HG03025 (cell line): ENCODE measurements around the gene AHCTF1.

Experiments used
- ATAC-seq: cut with Tn5 transposase; IDR thresholded peaks from one replicate; pipeline ENCODE4 v1.9.1; 2021; ENCODE audit warnings: mild to moderate bottlenecking, moderate library complexity; ENCODE audit not compliant: unreplicated experiment, low FRiP score

AHCTF1 gene, protein sequence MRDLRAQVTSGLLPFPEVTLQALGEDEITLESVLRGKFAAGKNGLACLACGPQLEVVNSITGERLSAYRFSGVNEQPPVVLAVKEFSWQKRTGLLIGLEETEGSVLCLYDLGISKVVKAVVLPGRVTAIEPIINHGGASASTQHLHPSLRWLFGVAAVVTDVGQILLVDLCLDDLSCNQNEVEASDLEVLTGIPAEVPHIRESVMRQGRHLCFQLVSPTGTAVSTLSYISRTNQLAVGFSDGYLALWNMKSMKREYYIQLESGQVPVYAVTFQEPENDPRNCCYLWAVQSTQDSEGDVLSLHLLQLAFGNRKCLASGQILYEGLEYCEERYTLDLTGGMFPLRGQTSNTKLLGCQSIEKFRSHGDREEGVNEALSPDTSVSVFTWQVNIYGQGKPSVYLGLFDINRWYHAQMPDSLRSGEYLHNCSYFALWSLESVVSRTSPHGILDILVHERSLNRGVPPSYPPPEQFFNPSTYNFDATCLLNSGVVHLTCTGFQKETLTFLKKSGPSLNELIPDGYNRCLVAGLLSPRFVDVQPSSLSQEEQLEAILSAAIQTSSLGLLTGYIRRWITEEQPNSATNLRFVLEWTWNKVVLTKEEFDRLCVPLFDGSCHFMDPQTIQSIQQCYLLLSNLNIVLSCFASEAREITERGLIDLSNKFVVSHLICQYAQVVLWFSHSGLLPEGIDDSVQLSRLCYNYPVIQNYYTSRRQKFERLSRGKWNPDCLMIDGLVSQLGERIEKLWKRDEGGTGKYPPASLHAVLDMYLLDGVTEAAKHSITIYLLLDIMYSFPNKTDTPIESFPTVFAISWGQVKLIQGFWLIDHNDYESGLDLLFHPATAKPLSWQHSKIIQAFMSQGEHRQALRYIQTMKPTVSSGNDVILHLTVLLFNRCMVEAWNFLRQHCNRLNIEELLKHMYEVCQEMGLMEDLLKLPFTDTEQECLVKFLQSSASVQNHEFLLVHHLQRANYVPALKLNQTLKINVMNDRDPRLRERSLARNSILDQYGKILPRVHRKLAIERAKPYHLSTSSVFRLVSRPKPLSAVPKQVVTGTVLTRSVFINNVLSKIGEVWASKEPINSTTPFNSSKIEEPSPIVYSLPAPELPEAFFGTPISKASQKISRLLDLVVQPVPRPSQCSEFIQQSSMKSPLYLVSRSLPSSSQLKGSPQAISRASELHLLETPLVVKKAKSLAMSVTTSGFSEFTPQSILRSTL (N-terminal part only)

DNA sequence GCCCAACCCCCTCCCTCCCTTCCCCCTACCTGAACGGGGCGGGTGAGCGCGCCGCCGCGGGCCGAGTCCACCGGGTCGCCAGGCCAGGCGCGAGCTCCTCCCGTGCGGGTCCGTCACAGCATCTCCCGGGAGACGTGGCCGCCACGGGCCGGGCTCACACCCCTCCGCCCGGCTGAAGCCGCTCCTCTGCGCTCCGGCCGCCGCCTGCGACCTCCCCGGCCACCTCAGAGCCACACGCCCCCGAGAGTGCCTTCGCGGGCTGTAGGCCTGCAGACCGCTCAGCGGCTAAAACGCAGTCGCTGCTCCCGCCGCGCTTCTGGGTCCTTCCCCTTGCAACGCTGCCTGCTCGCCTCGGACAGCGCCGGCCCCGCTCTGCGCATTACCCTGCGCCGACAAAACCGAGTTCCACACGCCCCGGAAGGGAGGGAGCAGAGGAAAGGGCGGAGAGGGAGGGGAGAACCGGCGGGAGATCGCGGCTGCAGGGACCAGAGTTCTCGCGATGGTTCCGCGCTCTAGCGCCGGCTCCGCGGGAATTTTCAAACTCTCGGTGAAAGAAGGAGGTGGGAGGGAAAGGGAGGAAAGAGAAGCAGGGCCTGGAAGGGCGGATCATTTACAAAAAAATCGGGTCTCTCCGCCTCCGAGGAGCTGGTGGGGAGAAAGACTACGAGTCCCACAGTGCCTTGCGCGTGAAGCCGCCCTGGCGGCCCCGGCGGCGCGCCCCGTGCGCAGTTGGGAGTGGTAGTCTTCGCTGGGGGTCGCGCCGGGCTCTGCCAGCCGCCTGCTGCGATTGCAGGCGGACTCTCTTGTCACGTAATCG lies at the start of gene AHCTF1:
Gene AHCTF1, minus strand, starts transcription at position 400 of the 817 bp plus-strand sequence. CDS start 13,578 bp downstream, outside the sequence.
- peak; percentile 88 for ATAC-seq

DNA sequence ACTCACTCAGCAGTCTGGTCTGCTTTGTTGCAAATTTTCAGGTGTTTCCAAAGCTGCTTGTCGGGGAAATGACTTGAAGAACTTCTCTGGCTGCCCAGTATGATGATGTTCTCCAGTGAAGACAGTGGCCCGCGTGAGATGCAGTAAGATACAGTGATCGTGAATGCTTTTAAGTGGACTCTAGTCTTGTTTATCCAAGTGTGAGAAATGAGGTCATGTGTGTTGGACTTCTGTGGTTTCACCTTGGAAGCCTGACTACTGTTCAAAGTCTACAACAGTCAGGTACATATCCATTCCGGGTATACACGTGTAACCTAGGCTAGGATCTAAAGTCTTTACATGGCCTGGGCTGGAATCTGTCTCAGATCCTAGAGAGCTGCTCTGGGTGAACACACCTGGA lies 47.0 kb upstream of the AHCTF1 start:
- ATAC-seq = no peak

DNA sequence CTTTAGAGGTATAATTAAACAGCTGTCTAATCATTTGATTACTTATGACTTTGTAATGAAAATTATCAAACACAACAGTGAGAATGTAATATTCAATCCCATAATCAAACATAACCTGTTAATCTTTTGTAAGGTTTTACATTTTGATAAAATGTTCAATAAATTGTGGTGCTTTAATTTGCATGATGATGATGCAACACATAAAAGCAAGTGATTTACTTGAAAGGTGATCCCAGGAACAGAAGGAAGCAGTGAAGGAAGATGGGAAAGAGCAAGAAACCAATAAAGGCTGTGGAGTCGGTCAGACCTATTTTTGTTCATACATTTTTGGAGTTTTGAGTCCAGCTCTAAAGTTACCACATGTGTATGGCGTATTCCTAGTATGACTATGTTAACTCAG lies 46.5 kb upstream of the AHCTF1 start:
- no peak for ATAC-seq

DNA sequence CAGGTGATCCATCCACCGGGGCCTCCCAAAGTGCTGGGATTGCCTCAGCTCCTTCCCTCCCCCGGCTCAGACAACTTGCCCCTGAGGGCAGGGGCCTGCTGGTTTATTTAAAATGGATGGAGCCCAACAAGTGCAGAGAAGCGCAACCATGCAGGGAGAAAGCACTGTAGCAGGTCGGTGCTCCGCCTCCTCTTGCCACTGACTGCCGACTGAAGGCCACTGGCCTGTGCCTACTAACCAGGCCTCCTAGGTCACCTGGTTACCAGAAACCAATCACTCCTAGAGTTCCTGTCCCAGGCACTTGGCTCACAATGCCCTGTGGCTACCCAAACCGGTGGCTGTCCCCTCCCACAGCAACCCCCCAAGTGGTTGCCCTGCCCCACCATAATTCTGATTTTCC lies 40.2 kb upstream of the AHCTF1 start:
- ATAC-seq = no peak

DNA sequence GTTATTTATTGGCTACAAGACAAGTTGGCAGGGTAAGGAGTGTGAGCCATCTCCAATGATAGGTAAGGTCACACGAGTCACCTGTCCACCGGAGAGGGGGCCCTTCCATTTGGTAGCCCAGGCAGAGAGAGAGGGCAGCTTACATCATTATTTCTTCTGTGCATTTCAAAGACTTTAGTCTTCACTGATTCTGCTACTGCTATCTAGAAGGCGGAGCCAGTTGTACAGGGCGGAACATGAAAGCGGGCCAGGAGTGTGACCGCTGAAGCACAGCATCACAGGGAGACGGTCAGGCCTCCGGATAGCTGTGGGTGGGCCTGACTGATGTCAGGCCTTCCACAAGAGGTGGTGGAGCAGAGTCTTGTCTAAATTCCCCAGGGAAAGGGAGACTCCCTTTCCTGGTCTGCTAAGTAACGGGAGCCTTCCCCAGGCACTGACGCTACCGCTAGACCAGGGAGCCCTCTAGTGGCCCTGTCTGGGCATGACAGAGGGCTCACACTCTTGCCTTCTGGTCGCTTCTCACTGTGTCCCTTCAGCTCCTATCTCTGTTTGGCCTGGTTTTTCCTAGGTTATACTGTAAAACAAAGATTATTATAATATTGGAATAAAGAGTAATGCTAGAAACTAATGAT lies 39.5 kb upstream of the AHCTF1 start:
- no peak for ATAC-seq

DNA sequence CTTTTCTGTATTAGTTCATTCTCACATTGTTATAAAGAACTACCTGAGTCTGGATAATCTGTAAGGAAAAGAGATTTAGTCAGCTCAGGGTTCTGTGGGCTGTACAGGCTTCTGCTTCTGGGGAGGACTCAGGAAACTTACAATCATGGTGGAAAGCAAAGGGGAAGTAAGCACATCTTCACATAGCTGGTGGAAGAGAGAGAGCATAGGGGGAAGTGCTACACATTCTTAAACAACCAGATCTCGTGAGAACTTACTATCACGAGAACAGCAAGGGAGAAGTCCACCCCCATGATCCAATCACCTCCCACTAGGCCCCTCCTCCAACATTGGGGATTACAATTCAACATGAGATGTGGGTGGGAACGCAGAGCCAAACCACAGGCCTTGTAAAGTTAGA lies 37.9 kb upstream of the AHCTF1 start:
- no peak for ATAC-seq

DNA sequence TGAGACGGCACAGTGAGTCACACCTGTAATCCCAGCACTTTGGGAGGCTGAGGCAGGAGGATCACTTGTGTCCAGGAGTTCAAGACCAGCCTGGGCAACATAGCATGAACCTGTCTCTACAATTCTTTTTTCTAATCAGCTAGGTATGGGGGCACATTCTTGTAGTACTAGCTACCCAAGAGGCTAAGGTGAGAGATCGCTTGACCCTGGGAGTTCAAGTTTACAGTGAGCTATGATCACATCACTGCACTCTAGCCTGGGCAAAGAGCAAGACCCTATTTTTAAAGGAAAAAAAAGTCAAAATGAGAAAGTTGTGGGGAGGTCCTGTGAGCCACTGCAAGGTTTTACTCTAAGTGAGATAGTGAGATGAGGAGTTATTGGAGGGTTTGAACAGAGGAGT lies 34.8 kb upstream of the AHCTF1 start:
- ATAC-seq = no peak

DNA sequence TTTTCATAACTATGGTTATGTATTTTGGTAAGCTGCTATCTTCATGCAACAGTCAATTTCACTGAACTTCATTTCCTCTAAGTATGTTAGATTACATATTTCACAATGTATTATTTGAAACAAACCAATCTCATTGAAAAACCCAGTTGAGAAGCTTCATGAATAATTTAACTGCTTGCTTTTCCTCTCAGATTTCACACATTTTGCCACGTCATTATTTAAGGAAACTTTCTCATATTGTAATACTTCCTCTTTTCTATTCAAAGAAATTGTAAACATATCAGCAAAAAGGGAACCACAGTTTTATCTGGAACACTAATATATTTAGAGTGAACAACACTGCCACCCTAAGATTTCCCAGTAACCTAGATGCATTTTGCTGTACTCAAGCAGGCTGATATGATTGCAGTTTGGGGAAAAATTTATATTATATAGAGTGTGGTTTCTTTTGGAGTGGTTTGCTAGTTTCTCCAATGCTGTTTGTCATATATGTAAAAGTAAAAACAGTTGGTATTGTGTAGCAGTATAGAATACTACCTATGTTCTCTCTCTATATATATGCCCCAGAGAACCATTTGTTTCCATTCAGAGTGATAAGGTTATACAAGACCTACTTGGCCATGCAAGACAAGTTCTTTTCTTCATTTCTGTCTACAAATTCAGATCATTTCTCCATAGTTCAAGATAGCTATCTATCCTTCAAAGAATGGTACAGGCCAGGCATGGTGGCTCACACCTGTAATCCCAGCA lies 28.4 kb upstream of the AHCTF1 start:
- no peak for ATAC-seq

DNA sequence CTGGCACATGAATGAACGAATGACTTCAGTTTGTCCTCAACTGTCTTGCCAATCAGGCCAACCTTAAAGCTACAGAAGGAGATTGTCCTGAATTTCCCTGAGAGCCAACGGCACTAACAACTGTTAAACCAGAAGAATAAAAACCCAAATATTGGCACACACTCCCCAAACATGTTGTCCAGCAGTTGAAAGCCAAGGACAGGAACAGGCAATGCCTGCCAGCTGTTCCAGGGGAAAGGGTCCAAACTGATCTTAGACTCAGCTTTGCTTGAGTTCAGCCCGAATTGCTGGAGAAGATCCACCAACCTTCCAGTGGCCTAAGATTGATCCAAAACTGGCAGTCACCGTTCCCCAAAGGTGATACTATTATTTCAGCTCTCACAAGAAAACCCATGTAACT lies 22.4 kb upstream of the AHCTF1 start:
- no peak for ATAC-seq

DNA sequence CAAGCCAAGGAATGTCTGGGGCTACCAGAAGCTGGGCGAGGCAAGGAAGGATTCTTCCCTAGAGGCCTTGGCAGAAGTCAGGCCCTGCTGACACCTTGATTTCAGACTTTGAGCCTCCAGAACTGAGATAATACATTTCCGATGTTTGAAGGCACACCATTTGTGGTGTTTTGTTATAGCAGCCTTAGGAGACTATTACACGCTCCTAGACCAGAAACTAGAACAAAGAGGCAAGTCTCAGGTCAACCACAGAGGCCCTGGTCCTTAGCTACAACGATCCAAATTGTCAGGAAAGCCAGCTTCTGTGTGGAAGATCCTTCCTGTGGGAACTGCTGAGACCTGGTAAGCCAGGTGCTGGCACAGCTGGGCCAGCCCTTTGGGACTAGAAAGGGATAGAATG lies 19.7 kb upstream of the AHCTF1 start:
- no peak for ATAC-seq

DNA sequence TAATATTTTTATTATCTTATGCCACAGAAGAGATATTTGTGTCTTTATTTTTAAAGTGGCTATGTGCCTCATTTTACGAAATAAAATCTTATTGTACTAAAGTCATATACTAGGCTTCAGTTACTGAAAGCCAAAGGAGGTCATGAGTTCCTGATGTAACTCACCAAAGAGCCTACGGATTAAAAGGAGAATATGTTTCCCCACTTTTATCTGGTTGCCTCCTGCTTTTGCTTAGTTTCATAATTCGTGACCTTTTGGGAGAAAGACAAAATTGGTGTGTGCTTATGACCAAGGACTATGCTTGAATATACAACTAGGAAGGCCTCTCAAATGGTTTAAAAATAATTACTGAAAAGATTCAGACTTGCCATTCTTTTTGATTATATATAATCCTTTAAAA lies 18.2 kb upstream of the AHCTF1 start:
- ATAC-seq = no peak

DNA sequence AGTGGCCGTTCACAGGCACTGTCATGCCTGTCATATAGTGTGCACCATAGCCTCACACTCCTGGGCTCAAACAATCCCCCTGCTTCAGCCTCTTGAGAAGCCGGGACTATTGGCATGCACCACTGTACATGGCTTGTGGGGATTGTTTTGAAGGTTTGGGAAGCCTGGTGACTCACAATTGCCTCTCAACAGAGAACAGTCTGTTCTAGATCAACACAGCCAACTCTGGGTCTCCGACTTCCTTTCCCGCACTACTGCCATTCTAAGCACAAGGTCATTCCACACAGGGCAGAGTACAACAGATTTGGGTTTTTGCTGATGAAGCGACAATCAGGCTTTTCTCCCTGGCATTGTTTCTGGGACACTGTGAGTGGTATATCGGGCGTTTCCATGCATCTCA lies 15.5 kb upstream of the AHCTF1 start:
- no peak for ATAC-seq

DNA sequence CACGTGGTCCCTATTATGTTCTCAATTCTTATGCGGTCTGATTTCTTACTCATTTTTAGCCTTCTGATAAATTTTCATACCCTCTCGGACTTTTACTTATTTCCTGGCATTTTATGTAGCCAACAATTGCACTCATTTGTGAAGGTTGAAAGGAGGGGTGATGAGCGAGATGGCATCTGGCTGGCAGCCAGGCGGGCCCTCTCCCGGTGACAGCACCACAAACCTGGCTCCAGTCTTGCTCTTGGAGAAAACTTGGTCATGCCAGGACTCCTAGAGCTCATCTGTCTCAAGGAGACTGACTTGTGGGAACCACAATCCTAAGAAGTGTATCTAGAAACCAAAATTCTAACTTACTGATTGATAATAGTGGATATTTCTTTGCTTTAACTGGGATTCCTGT lies 14.6 kb upstream of the AHCTF1 start:
- ATAC-seq = no peak

DNA sequence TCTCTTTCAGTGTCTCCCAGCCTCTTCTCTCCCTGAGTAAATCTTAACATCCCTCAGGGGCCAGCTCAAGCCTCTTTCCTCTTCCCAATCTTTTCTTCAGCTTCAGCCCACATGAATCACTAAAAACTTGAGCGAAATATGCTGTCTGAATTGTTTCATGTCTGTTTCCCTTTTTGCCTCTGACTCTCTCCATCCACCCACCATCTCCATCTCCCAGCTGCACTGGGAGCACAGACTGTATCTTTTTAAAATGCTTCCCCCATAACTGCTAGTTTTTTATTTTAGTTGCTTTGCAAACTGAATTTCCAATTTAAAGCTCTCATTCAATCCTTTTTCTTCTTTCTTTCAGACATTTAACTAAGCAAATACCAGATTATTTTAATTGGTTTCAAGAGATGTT lies 3.0 kb upstream of the AHCTF1 start:
- ATAC-seq = no peak

DNA sequence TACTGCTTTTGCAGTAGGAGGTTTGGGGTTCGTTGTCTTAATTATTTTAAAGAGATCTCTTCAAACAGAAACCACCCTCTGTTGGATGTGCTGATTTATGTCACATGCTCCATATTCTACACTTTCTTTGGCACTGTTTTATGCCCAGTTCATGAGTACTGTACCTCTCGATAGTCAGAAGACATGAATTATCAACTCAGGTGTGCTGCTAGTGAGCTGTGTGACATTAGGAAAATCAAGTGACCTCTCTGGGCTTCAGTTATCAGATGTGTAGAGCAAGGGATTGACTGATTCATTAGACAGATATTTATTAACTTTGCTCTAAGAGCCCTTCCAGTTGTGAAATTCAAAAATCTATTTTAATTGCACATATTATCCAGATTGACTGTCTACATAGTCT lies 2.1 kb upstream of the AHCTF1 start:
- ATAC-seq = no peak

DNA sequence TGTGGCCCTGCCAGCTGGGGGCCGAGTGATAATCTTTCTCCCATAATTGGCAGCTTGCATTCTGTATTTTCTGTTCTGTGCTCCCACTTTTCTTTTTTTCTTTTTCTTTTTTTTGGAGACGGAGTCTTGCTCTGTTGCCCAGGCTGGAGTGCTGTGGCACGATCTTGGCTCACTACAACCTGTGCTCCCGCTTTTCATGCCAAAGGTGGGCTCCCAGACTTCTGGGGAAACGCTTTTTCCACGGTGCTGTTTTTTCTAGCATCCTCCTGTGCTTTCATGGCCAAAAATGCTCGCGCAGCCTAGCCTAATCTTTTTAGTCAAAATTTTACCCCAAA lies 585 bp upstream of the AHCTF1 start:
- no peak for ATAC-seq

DNA sequence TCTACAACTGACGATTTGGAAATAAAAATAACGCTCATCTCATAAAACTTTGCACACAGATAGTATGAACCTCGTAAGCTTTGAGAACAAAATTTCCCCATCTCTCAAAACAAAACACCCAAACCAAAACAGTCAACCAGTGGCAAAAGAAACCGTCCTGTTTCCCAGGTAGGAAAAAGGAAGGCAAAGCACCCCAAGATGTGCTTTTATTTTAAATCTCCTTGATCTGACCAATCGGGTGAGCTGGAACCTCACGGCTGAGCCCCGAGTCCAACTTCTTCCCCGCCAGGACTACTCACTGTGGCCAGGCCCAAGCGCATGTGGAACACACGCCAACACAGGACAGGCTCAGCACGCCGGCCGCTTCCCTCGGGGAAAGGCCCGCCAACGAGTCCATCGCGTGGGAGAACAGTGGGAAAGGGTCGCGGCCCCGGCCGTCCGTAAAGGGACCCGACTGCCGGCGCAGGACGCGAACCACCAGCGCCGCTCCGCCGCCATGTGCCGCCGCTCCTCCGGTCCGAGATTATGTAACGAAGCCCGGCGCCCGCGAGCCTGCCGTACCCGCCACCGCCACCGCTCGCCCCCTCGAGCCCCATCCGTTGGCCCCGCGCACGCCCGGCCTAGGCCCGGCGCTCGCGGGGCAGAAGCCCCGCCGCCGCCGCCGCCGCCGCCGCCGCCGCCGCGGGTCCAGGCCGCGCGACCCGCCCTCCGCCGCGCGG lies 759 bp downstream of the AHCTF1 start:
- peak; percentile 24 for ATAC-seq

DNA sequence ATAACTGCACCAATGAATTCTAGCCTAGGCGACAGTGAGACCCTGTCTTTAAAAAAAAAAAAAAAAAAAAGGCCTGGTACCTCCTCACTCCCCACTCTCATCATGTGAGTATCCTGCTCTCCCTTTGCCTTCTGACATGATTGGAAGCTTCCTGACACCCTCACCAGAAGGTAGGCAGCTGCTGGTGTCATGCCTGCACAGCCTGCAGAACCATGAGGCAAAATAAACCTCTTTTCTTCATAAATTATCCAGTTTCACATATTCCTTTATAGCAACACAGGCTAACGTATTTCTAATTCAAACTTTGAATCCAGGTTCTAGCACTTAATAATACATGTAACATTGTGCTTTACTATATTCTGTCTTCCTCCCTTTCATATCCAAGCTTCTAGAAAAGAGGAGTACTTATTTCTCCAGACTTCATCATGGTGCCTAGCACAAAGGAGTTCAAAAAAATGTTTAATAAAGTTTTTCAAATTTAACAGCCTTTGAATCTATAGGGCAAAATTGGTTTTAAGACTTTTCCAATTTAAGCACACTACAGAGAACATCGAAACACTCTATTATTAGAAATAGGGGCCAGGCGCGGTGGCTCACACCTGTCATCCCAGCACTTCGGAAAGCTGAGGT lies 5.6 kb downstream of the AHCTF1 start:
- ATAC-seq = no peak
